C4-2B (cell line): Measurements from ENCODE around the gene PSMD12.

Source experiments
- H3K27ac ChIP-seq: fragments of 450-650 bp; 2 replicates; pipeline ENCODE4 v1.5.1; 2017
- CTCF ChIP-seq: fragments of 450-650 bp; conservative IDR thresholded peaks from 2 replicates; pipeline ENCODE4 v1.5.1; 2017; ENCODE audit warnings: mild to moderate bottlenecking
- ZFX ChIP-seq: fragments of 450-650 bp; IDR thresholded peaks from 2 replicates; pipeline ENCODE4 v1.6.1; 2017

Gene PSMD12

GRCh38 chr17:67366193-67367157 is at the start of gene PSMD12:
PSMD12 (minus strand) TSS chr17:67366577; CDS start chr17:67366519, 58 bp downstream.
- peak within 1 kb of the TSS; percentile 96 for H3K27ac ChIP-seq
- TF ChIP-seq ZFX (peak; percentile 97), CTCF (no peak)

- H3K27ac ChIP-seq = no peak overlapping the region
- TF ChIP-seq ZFX (no peak), CTCF (no peak)
These were observed 48.9 kb upstream of the PSMD12 start for GRCh38 chr17:67415291-67415690.

- H3K27ac ChIP-seq = no peak overlapping the region
- TF ChIP-seq ZFX (no peak), CTCF (no peak)
These were observed 48.2 kb upstream of the PSMD12 start for GRCh38 chr17:67414559-67414958.

- no peak overlapping the region for H3K27ac ChIP-seq
- TF ChIP-seq CTCF (no peak), ZFX (no peak)
These were observed 47.8 kb upstream of the PSMD12 start for GRCh38 chr17:67414130-67414529.

- no peak overlapping the region for H3K27ac ChIP-seq
- no peak for TF ChIP-seq ZFX
- TF ChIP-seq CTCF = no peak
These were observed 47.0 kb upstream of the PSMD12 start for GRCh38 chr17:67413388-67413787.

- H3K27ac ChIP-seq = no peak overlapping the region
- TF ChIP-seq CTCF (no peak), ZFX (no peak)
These were observed 46.6 kb upstream of the PSMD12 start for GRCh38 chr17:67412941-67413340.

GRCh38 chr17:67412032-67412431 is 45.7 kb upstream of the PSMD12 start:
- H3K27ac ChIP-seq = no peak overlapping the region; the same call in 1 of the 2 replicates
- TF ChIP-seq CTCF = no peak
- no peak for TF ChIP-seq ZFX
